Measurements from ENCODE around the gene KANTR.

DNA sequence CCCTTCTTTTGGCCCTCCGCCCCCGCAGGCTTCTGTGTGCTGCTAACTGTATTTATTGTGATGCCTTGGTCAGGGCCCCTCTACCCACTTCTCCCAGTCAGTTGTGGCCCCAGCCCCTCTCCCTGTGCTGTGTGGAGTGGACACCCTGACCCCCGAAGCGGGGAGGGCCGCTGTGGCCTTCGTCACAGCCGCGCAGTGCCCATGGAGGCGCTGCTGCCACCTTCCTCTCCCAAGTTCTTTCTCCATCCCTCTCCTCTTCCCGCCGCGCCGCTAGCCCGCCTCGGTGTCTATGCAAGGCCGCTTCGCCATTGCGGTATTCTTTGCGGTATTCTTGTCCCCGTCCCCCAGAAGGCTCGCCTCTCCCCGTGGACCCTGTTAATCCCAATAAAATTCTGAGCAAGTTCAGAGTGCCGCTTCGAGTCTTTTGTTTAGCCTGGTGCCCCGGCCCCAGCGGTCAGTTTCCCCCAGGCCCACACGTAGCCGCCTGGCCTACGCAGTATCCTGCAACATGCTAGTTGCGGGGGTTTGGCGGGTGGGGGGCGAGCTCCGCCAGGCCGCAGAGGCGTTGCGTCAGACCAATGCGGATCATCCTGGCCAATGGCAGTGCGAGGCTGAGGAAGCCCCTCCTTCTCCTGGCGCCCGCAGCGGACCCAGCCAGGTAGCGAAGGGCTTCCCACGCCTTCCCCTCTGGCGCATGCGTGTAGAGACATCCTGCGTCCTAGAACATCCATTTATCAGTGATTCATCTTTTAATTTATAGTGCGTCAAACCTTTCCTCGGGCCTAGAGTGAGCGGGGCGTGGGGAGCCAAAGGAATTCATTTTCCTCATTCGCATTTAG is 5.6 kb upstream of the KANTR start:
- TF ChIP-seq, protein P1, sequence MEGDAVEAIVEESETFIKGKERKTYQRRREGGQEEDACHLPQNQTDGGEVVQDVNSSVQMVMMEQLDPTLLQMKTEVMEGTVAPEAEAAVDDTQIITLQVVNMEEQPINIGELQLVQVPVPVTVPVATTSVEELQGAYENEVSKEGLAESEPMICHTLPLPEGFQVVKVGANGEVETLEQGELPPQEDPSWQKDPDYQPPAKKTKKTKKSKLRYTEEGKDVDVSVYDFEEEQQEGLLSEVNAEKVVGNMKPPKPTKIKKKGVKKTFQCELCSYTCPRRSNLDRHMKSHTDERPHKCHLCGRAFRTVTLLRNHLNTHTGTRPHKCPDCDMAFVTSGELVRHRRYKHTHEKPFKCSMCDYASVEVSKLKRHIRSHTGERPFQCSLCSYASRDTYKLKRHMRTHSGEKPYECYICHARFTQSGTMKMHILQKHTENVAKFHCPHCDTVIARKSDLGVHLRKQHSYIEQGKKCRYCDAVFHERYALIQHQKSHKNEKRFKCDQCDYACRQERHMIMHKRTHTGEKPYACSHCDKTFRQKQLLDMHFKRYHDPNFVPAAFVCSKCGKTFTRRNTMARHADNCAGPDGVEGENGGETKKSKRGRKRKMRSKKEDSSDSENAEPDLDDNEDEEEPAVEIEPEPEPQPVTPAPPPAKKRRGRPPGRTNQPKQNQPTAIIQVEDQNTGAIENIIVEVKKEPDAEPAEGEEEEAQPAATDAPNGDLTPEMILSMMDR (IDR thresholded peaks at IDR 0.05; ENCODE audit: low read depth, low read length): no peak
- TF ChIP-seq, protein P2, sequence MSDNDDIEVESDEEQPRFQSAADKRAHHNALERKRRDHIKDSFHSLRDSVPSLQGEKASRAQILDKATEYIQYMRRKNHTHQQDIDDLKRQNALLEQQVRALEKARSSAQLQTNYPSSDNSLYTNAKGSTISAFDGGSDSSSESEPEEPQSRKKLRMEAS (IDR thresholded peaks at IDR 0.05; ENCODE audit: low read depth, low read length): no peak
